SK-N-SH treated with all-trans-retinoic acid at 6 μM for 48 hours (cell line): Measurements from ENCODE around the gene KCNT1.

Source experiments
- ATAC-seq: fragments of 200-7000 bp; cut with Tn5 transposase; 3 replicates; pipeline ENCODE4 v1.9.1; 2020; ENCODE audit warnings: mild to moderate bottlenecking, moderate library complexity
- ARNTL ChIP-seq: fragments of 450-650 bp; formaldehyde crosslinking; IDR thresholded peaks from 2 replicates; pipeline ENCODE4 v1.5.0; 2020; ENCODE audit warnings: low read depth, mild to moderate bottlenecking, moderate library complexity, borderline replicate concordance
- BACH2 ChIP-seq: fragments of 250-450 bp; sonication (Bioruptor Pico); IDR thresholded peaks from 2 replicates; pipeline ENCODE4 v1.9.0; 2021; ENCODE audit warnings: mild to moderate bottlenecking, borderline replicate concordance
- CSDC2 ChIP-seq: fragments of 250-450 bp; sonication (Bioruptor Pico); IDR thresholded peaks from 2 replicates; pipeline ENCODE4 v1.5.0; 2020; ENCODE audit warnings: mild to moderate bottlenecking, moderate library complexity
- ESRRG ChIP-seq: fragments of 250-450 bp; sonication (Bioruptor Pico); IDR thresholded peaks from 2 replicates; pipeline ENCODE4 v1.6.1; 2021; ENCODE audit warnings: mild to moderate bottlenecking
- GLIS3 ChIP-seq: fragments of 250-450 bp; sonication (Bioruptor Pico); IDR thresholded peaks from 2 replicates; pipeline ENCODE4 v1.5.0; 2020; ENCODE audit warnings: mild to moderate bottlenecking, moderate library complexity
- ISL1 ChIP-seq: fragments of 250-450 bp; sonication (Bioruptor Pico); IDR thresholded peaks from 2 replicates; pipeline ENCODE4 v2.1.2; 2022; ENCODE audit warnings: mild to moderate bottlenecking, moderate library complexity
- POU6F1 ChIP-seq: fragments of 250-450 bp; sonication (Bioruptor Pico); IDR thresholded peaks from 2 replicates; pipeline ENCODE4 v1.8.0; 2021; ENCODE audit warnings: low read depth, mild to moderate bottlenecking, moderate library complexity, borderline replicate concordance
- PPARA ChIP-seq: fragments of 250-450 bp; sonication (Bioruptor Pico); IDR thresholded peaks from 2 replicates; pipeline ENCODE4 v1.5.0; 2020; ENCODE audit warnings: mild to moderate bottlenecking, borderline replicate concordance
- RARB ChIP-seq: fragments of 250-450 bp; sonication (Bioruptor Pico); IDR thresholded peaks from 2 replicates; pipeline ENCODE4 v1.8.0; 2021; ENCODE audit warnings: mild to moderate bottlenecking, moderate library complexity
- SNAI2 ChIP-seq: fragments of 250-450 bp; sonication (Bioruptor Pico); IDR thresholded peaks from 2 replicates; pipeline ENCODE4 v1.5.0; 2020; ENCODE audit warnings: mild to moderate bottlenecking, moderate library complexity
- TCF4 ChIP-seq: fragments of 250-450 bp; sonication (Bioruptor Pico); IDR thresholded peaks from 2 replicates; pipeline ENCODE4 v1.8.0; 2021; ENCODE audit warnings: mild to moderate bottlenecking, moderate library complexity, borderline replicate concordance
- TOX ChIP-seq: fragments of 250-450 bp; sonication (Bioruptor Pico); IDR thresholded peaks from 2 replicates; pipeline ENCODE4 v1.8.0; 2021; ENCODE audit warnings: mild to moderate bottlenecking, moderate library complexity, borderline replicate concordance
- ZFP3 ChIP-seq: fragments of 250-450 bp; sonication (Bioruptor Pico); IDR thresholded peaks from 2 replicates; pipeline ENCODE4 v1.5.0; 2020; ENCODE audit warnings: mild to moderate bottlenecking, moderate library complexity
- ZFP30 ChIP-seq: fragments of 450-650 bp; formaldehyde crosslinking; IDR thresholded peaks from 2 replicates; pipeline ENCODE4 v1.5.0; 2022; ENCODE audit warnings: mild to moderate bottlenecking, moderate library complexity
- ZNF565 ChIP-seq: fragments of 450-650 bp; formaldehyde crosslinking; conservative IDR thresholded peaks from 2 replicates; pipeline ENCODE4 v1.5.0; 2020; ENCODE audit warnings: low read depth, mild to moderate bottlenecking, moderate library complexity
- ZNF70 ChIP-seq: fragments of 450-650 bp; formaldehyde crosslinking; IDR thresholded peaks from 2 replicates; pipeline ENCODE4 v1.5.0; 2020; ENCODE audit warnings: mild to moderate bottlenecking, moderate library complexity
- ZNF8 ChIP-seq: fragments of 450-650 bp; formaldehyde crosslinking; IDR thresholded peaks from 2 replicates; pipeline ENCODE4 v1.5.0; 2020; ENCODE audit warnings: mild to moderate bottlenecking, moderate library complexity
- TF ChIP-seq, protein P1 (sequence below): fragments of 250-450 bp; sonication (Bioruptor Pico); IDR thresholded peaks from 2 replicates; pipeline ENCODE4 v1.5.0; 2020; ENCODE audit warnings: mild to moderate bottlenecking, moderate library complexity
- TF ChIP-seq, protein P2 (sequence below): fragments of 250-450 bp; sonication (Bioruptor Pico); IDR thresholded peaks from 2 replicates; pipeline ENCODE4 v1.5.1; 2021; ENCODE audit warnings: mild to moderate bottlenecking, moderate library complexity
- TF ChIP-seq, protein P3 (sequence below): fragments of 250-450 bp; sonication (Bioruptor Pico); IDR thresholded peaks from 2 replicates; pipeline ENCODE4 v1.8.0; 2020; ENCODE audit warnings: mild to moderate bottlenecking, moderate library complexity, borderline replicate concordance
- TF ChIP-seq, protein P4 (sequence below): fragments of 250-450 bp; sonication (Bioruptor Pico); IDR thresholded peaks from 2 replicates; pipeline ENCODE4 v1.5.1; 2020; ENCODE audit warnings: low read depth, mild to moderate bottlenecking, moderate library complexity

Gene KCNT1

DNA sequence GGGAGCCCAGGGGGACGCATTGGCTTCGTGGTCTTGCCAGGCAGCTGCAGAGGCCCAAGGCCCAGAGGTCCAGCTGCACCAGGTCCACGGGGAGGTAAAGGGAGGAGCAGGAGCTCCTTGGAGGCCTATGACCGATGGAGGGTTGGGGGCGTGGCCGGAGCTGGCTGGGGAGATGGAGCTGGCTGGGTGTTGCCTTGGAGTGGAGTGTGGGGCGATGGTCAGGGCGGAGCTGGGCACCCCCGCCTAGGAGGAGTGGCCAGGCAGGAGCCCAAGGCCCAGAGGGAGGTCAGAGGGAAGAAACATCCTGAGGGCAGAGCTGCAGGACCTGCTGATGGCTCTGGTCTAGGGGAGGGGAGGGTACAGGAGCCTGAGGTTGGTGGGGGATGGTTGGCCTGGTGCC lies 44.6 kb downstream of the KCNT1 start:
- TF ChIP-seq ESRRG (no peak), ZNF8 (no peak), RARB (CRISPR knock-in tag) (no peak), ZFP30 (CRISPR knock-in tag) (no peak), ZNF70 (CRISPR knock-in tag) (no peak), BACH2 (no peak), CSDC2 (CRISPR knock-in tag) (no peak), ZFP3 (CRISPR knock-in tag) (no peak), ISL1 (no peak)
- TF ChIP-seq, protein P1, sequence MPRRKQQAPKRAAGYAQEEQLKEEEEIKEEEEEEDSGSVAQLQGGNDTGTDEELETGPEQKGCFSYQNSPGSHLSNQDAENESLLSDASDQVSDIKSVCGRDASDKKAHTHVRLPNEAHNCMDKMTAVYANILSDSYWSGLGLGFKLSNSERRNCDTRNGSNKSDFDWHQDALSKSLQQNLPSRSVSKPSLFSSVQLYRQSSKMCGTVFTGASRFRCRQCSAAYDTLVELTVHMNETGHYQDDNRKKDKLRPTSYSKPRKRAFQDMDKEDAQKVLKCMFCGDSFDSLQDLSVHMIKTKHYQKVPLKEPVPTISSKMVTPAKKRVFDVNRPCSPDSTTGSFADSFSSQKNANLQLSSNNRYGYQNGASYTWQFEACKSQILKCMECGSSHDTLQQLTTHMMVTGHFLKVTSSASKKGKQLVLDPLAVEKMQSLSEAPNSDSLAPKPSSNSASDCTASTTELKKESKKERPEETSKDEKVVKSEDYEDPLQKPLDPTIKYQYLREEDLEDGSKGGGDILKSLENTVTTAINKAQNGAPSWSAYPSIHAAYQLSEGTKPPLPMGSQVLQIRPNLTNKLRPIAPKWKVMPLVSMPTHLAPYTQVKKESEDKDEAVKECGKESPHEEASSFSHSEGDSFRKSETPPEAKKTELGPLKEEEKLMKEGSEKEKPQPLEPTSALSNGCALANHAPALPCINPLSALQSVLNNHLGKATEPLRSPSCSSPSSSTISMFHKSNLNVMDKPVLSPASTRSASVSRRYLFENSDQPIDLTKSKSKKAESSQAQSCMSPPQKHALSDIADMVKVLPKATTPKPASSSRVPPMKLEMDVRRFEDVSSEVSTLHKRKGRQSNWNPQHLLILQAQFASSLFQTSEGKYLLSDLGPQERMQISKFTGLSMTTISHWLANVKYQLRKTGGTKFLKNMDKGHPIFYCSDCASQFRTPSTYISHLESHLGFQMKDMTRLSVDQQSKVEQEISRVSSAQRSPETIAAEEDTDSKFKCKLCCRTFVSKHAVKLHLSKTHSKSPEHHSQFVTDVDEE, result no peak
- TF ChIP-seq, protein P2, sequence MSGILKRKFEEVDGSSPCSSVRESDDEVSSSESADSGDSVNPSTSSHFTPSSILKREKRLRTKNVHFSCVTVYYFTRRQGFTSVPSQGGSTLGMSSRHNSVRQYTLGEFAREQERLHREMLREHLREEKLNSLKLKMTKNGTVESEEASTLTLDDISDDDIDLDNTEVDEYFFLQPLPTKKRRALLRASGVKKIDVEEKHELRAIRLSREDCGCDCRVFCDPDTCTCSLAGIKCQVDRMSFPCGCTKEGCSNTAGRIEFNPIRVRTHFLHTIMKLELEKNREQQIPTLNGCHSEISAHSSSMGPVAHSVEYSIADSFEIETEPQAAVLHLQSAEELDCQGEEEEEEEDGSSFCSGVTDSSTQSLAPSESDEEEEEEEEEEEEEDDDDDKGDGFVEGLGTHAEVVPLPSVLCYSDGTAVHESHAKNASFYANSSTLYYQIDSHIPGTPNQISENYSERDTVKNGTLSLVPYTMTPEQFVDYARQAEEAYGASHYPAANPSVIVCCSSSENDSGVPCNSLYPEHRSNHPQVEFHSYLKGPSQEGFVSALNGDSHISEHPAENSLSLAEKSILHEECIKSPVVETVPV (CRISPR knock-in tag), result no peak
- TF ChIP-seq, protein P3, sequence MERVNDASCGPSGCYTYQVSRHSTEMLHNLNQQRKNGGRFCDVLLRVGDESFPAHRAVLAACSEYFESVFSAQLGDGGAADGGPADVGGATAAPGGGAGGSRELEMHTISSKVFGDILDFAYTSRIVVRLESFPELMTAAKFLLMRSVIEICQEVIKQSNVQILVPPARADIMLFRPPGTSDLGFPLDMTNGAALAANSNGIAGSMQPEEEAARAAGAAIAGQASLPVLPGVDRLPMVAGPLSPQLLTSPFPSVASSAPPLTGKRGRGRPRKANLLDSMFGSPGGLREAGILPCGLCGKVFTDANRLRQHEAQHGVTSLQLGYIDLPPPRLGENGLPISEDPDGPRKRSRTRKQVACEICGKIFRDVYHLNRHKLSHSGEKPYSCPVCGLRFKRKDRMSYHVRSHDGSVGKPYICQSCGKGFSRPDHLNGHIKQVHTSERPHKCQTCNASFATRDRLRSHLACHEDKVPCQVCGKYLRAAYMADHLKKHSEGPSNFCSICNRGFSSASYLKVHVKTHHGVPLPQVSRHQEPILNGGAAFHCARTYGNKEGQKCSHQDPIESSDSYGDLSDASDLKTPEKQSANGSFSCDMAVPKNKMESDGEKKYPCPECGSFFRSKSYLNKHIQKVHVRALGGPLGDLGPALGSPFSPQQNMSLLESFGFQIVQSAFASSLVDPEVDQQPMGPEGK (CRISPR knock-in tag), result no peak
- TF ChIP-seq, all 23 proteins: peak for 0
- ATAC-seq, result no peak

DNA sequence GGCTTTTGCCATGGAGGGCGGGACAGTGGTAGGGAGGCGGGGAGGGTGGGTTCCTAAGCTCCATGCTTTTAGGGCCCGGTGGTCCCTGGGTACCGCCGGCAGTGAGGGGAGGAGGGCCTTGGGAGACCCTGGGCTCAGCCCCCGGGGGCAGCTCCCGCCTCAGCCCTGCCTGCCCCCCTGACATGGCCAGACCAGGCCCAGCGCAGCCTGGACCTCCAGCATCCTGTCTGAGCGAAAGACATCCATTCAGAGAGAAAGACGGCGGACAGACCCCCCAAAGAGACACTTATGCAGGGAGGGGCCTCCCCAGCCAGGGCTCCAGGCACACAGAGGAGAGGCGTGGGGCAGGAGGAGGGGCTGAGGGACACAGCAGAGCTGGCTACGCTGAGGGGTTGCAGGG lies 45.3 kb downstream of the KCNT1 start:
- ATAC-seq, result no peak
- no peak for TF ChIP-seq GLIS3
- no peak for TF ChIP-seq SNAI2
- TF ChIP-seq ZNF70 (CRISPR knock-in tag), result no peak
- TF ChIP-seq BACH2, result no peak
- TF ChIP-seq TCF4 (CRISPR knock-in tag), result no peak
- no peak for TF ChIP-seq ZFP30 (CRISPR knock-in tag)
- no peak for TF ChIP-seq ZFP3 (CRISPR knock-in tag)
- TF ChIP-seq ZNF565 (CRISPR knock-in tag), result no peak
- no peak for TF ChIP-seq TOX (CRISPR knock-in tag)
- TF ChIP-seq, protein P4, sequence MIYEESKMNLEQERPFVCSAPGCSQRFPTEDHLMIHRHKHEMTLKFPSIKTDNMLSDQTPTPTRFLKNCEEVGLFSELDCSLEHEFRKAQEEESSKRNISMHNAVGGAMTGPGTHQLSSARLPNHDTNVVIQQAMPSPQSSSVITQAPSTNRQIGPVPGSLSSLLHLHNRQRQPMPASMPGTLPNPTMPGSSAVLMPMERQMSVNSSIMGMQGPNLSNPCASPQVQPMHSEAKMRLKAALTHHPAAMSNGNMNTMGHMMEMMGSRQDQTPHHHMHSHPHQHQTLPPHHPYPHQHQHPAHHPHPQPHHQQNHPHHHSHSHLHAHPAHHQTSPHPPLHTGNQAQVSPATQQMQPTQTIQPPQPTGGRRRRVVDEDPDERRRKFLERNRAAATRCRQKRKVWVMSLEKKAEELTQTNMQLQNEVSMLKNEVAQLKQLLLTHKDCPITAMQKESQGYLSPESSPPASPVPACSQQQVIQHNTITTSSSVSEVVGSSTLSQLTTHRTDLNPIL (CRISPR knock-in tag), result no peak
- no peak for TF ChIP-seq PPARA (CRISPR knock-in tag)
- no peak for TF ChIP-seq POU6F1
- TF ChIP-seq, protein P2 (CRISPR knock-in tag), result no peak
- no peak for TF ChIP-seq RARB (CRISPR knock-in tag)
- TF ChIP-seq ESRRG, result no peak

DNA sequence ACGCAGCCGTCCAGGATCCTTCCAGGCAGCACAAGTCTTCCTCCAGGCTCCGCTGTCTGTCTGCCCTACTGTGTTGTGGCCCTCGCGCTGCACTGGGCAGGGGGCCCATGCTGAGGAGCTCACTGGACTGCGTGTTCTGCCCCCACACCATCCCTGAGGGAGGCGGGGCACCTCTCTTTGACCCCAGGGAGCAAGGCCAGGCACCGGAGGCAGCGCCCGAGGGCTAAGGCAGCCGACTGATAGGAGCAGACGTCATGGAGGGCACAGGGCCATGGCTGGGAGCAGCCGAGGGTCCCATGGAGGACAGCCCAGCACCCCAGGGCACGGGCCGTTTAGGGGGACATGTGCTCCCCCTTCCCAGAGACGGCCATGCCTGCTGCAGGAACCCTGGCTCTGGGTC lies 46.7 kb downstream of the KCNT1 start:
- no peak for ATAC-seq
- no peak for TF ChIP-seq ZFP30 (CRISPR knock-in tag)
- no peak for TF ChIP-seq ARNTL
- no peak for TF ChIP-seq ZNF70 (CRISPR knock-in tag)
- no peak for TF ChIP-seq SNAI2
- TF ChIP-seq ZNF565 (CRISPR knock-in tag), result no peak
- TF ChIP-seq POU6F1, result no peak
- no peak for TF ChIP-seq PPARA (CRISPR knock-in tag)
- TF ChIP-seq BACH2, result no peak
- no peak for TF ChIP-seq CSDC2 (CRISPR knock-in tag)
- no peak for TF ChIP-seq ESRRG
- TF ChIP-seq, protein P2 (CRISPR knock-in tag), result no peak
